GM23248 (cell line): Measurements from ENCODE around the gene PRR3.

ENCODE experiments used
- EZH2 ChIP-seq: fragments of 200-600 bp; sonication (generic); IDR thresholded peaks from 2 replicates; pipeline ENCODE4 v1.6.1; 2018; ENCODE audit warnings: antibody characterized with exemption, mild to moderate bottlenecking; ENCODE audit not compliant: insufficient read depth, poor library complexity, severe bottlenecking
- EZH2phosphoT487 ChIP-seq: fragments of 200-600 bp; sonication (generic); IDR thresholded peaks from 2 replicates; pipeline ENCODE4 v1.6.1; 2018; ENCODE audit warnings: antibody characterized with exemption, moderate library complexity, mild to moderate bottlenecking, low read depth; ENCODE audit not compliant: insufficient read depth

DNA sequence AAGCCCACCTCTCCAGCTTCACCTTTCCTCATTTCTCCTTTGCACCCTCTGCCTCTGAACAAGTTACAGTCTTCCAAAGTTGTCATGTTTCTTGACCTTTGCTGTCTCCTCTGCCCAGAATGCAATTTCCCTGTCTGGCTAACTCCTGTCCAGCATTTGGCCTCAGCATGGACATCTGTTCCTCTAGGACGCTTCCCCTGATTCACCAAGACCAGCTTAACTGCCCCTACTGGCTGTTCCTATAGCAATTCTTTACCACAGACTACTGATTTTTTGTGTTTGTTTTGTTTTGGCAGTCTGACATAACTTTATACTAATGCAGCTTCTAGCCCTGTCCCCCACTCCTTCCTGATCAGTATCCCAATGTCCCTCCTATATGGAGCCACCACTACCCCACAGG, 14.2 kb upstream of the PRR3 start:
- TF ChIP-seq EZH2: no peak
- no peak for TF ChIP-seq EZH2phosphoT487
